GM23338 (cell line): Measurements from ENCODE around the gene MLF1. TPM values are rescaled to one million over a fixed set of nuclear protein-coding genes. Genes with fewer than 3 reads are reported as not detected.

Experiments used
- ATAC-seq: fragments of 200-7000 bp; cut with Tn5 transposase; 3 replicates; pipeline ENCODE4 v1.9.1; 2020
- DNase-seq: peaks from one replicate; pipeline ENCODE4 v3.0.0-alpha.2; 2015; ENCODE audit warnings: low spot score
- H2AFZ ChIP-seq: fragments of 200-600 bp; sonication (generic); 2 replicates; pipeline ENCODE4 v1.8.0; 2016; ENCODE audit warnings: antibody characterized with exemption, mild to moderate bottlenecking, moderate library complexity
- H3F3A ChIP-seq: fragments of 200-600 bp; sonication (generic); replicated peaks from 2 replicates; pipeline ENCODE4 v1.8.0; 2017; ENCODE audit warnings: antibody characterized with exemption, mixed run types, low read depth
- H3K27ac ChIP-seq: fragments of 200-600 bp; sonication (generic); 2 replicates; pipeline ENCODE4 v1.6.1; 2016; ENCODE audit warnings: low read depth
- H3K27me3 ChIP-seq: fragments of 200-600 bp; sonication (generic); 2 replicates; pipeline ENCODE4 v1.8.0; 2016; ENCODE audit warnings: mild to moderate bottlenecking, mixed run types, moderate library complexity; ENCODE audit not compliant: insufficient read depth
- H3K36me3 ChIP-seq: fragments of 200-600 bp; sonication (generic); 2 replicates; pipeline ENCODE4 v1.8.0; 2016; ENCODE audit warnings: mild to moderate bottlenecking; ENCODE audit not compliant: insufficient read depth
- H3K4me1 ChIP-seq: fragments of 200-600 bp; sonication (generic); 2 replicates; pipeline ENCODE4 v1.8.0; 2016; ENCODE audit warnings: mild to moderate bottlenecking, moderate library complexity; ENCODE audit not compliant: insufficient read depth
- H3K4me2 ChIP-seq: fragments of 200-600 bp; sonication (generic); 2 replicates; pipeline ENCODE4 v1.7.1; 2017; ENCODE audit warnings: mixed run types
- H3K4me3 ChIP-seq: fragments of 200-600 bp; sonication (generic); 2 replicates; pipeline ENCODE4 v1.6.1; 2016; ENCODE audit warnings: mixed run types
- H3K79me2 ChIP-seq: fragments of 200-600 bp; sonication (generic); replicated peaks from 2 replicates; pipeline ENCODE4 v1.8.0; 2017; ENCODE audit warnings: mild to moderate bottlenecking; ENCODE audit not compliant: insufficient read depth
- H3K9me2 ChIP-seq: fragments of 200-600 bp; sonication (generic); 2 replicates; pipeline ENCODE4 v1.8.0; 2017; ENCODE audit not compliant: insufficient read depth
- H4K20me1 ChIP-seq: fragments of 200-600 bp; sonication (generic); replicated peaks from 2 replicates; pipeline ENCODE4 v1.8.0; 2017; ENCODE audit warnings: mild to moderate bottlenecking; ENCODE audit not compliant: insufficient read depth
- H3K27ac Mint-ChIP-seq: 2 replicates; pipeline ENCODE4 v1.8.0; 2020; ENCODE audit warnings: inconsistent platforms, mild to moderate bottlenecking, moderate library complexity, mixed read lengths
- H3K27me3 Mint-ChIP-seq: 3 replicates; pipeline ENCODE4 v1.8.0; 2022; ENCODE audit warnings: low read depth, mild to moderate bottlenecking, moderate library complexity, mixed read lengths, inconsistent platforms; ENCODE audit not compliant: insufficient read depth, poor library complexity
- H3K36me3 Mint-ChIP-seq: 3 replicates; pipeline ENCODE4 v1.8.0; 2021; ENCODE audit warnings: low read depth, mild to moderate bottlenecking, inconsistent platforms, moderate library complexity, mixed read lengths
- H3K4me1 Mint-ChIP-seq: 3 replicates; pipeline ENCODE4 v1.8.0; 2020; ENCODE audit warnings: mild to moderate bottlenecking, inconsistent platforms, mixed read lengths
- H3K4me3 Mint-ChIP-seq: 3 replicates; pipeline ENCODE4 v1.8.0; 2021; ENCODE audit warnings: moderate library complexity, mild to moderate bottlenecking, inconsistent platforms, mixed read lengths
- H3K9me3 Mint-ChIP-seq: 3 replicates; pipeline ENCODE4 v1.8.0; 2020; ENCODE audit warnings: moderate library complexity, mild to moderate bottlenecking, inconsistent platforms, mixed read lengths
- CREB1 ChIP-seq: fragments of 250-450 bp; sonication (Bioruptor Pico); IDR thresholded peaks from 2 replicates; pipeline ENCODE4 v1.5.0; 2020; ENCODE audit warnings: low read depth, mild to moderate bottlenecking, moderate library complexity
- EZH2 ChIP-seq: fragments of 200-600 bp; sonication (generic); IDR thresholded peaks from one replicate; pipeline ENCODE4 v1.8.0; 2017; ENCODE audit warnings: antibody characterized with exemption, mild to moderate bottlenecking, low read depth; ENCODE audit not compliant: unreplicated experiment
- EZH2phosphoT487 ChIP-seq: fragments of 200-600 bp; sonication (generic); IDR thresholded peaks from one replicate; pipeline ENCODE4 v1.8.1; 2018; ENCODE audit warnings: antibody characterized with exemption; ENCODE audit not compliant: unreplicated experiment
- NANOG ChIP-seq: IDR thresholded peaks from 2 replicates; pipeline ENCODE4 v1.6.1; 2016; ENCODE audit warnings: antibody characterized with exemption, borderline replicate concordance
- REST ChIP-seq: IDR thresholded peaks from one replicate; pipeline ENCODE4 v1.6.1; 2018; ENCODE audit warnings: antibody characterized with exemption; ENCODE audit not compliant: unreplicated experiment
- ZNF462 ChIP-seq: fragments of 250-450 bp; sonication (Bioruptor Pico); IDR thresholded peaks from 2 replicates; pipeline ENCODE4 v1.5.0; 2020; ENCODE audit warnings: mild to moderate bottlenecking, moderate library complexity
- polyA plus RNA-seq: library from polyadenylated mRNA; unstranded; fragments of >200 nt; fragmentation: Nextera tagmentation; extraction: Ambion mirVana; gene quantifications from 2 replicates; pipeline ENCODE4 v1.2.1, GENCODE V29; 2016
- total RNA-seq: library from RNA; depleted of rRNA; stranded (reverse); fragments of >200 nt; shearing (Covaris generic); gene quantifications from 2 replicates; pipeline ENCODE4 v1.2.3, GENCODE V29; 2014

MLF1 gene
- total and polyA plus RNA-seq, 2 experiments from 2014 or later: 36.6 to 63.6 TPM

DNA sequence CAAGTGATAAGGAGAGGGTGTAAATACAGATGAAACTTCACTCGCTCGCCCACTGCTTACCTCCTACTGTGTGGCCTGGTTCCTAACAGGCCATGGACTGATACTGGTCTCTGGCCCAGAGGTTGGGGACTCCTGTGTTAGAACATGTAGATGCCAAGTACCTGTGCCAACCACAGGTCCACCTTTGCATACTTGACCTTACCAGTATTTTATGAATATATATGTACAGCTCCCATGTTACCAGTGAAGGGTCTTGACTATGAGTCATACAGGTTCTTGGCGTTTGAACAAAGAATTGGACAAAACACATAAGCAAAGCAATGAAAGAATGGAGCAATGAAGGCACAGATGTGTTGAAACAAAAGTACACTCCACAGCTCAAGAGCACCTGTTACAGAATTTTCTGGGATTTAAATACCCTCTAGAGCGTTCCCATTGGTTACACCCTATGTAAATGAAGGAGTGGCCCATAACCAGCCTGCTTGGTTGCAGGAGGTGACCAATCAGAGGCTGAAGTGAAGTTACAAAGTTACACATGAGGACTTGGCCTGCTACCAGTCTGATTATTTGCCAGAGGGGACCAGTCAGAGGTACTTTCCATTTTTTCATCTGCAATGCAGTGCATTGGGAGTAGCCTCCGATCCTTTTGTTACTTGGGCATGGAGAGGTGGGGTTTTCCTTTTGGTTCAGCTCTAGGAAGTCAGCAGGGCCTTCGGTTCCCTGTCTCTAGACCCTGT, 71.6 kb downstream of the MLF1 start:
- DNase-seq: no peak
- no peaks in the 10 kb centered on the region; the same call in 2 of the 3 replicates for H3K9me3 Mint-ChIP-seq
- no peak overlapping the region for H3K27ac ChIP-seq
- H4K20me1 ChIP-seq: 0 out of 2 replicates have a peak, but pooled peaks cover 3% of the 10 kb centered on the region
- no peaks in the 10 kb centered on the region for H3K27me3 ChIP-seq
- H2AFZ ChIP-seq: no peak overlapping the region
- no peaks in the 10 kb centered on the region for H3K9me2 ChIP-seq
- no peak overlapping the region for H3K4me2 ChIP-seq
- H3K4me1 ChIP-seq: peaks cover 4% of the 10 kb centered on the region; the same call in 1 of the 2 replicates
- ATAC-seq: no peak
- H3K36me3 Mint-ChIP-seq: peaks cover 7% of the 10 kb centered on the region; the same call in 2 of the 3 replicates
- H3F3A ChIP-seq: no peaks in the 10 kb centered on the region
- peaks cover 6% of the 10 kb centered on the region; the same call in 1 of the 2 replicates for H3K36me3 ChIP-seq
- H3K4me3 ChIP-seq: no peak overlapping the region
- H3K27ac Mint-ChIP-seq: no peak overlapping the region
- peaks cover 5% of the 10 kb centered on the region; the same call in 2 of the 3 replicates for H3K4me1 Mint-ChIP-seq
- TF ChIP-seq EZH2phosphoT487 (no peak), EZH2 (no peak), ZNF462 (CRISPR knock-in tag) (no peak), NANOG (no peak), REST (no peak), CREB1 (no peak)
- peaks cover 32% of the 10 kb centered on the region for H3K79me2 ChIP-seq
- H3K27me3 Mint-ChIP-seq: no peaks in the 10 kb centered on the region
- no peak overlapping the region for H3K4me3 Mint-ChIP-seq
